GM12874 (cell line): ENCODE results near the gene ST8SIA5.

Source experiments
- TF ChIP-seq, protein P1 (sequence below): IDR thresholded peaks from 2 replicates; pipeline ENCODE4 v1.5.1; 2011; ENCODE audit warnings: low read depth, mild to moderate bottlenecking, control low read depth, low read length, moderate library complexity; ENCODE audit not compliant: insufficient read depth

Gene ST8SIA5

DNA sequence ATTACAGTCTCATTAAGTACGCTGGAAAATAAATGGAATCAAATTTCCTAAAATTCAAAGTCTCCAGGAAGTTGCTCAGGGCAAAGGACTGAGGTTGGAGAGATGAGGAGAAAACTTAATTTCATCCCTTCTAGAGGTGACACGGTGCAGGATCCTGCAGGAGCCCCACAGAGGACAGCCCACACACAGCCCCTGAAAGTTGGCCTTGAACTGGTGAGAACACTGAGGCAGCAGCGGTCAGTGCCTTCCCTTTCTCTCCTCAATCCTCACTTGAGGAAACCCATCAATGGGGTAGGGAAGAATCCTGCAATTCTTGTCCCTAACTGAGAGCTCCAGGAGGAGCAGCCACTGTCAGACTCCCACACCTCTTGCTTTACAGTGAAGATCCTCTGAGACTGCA, 137.3 kb downstream of the ST8SIA5 start:
- TF ChIP-seq, protein P1, sequence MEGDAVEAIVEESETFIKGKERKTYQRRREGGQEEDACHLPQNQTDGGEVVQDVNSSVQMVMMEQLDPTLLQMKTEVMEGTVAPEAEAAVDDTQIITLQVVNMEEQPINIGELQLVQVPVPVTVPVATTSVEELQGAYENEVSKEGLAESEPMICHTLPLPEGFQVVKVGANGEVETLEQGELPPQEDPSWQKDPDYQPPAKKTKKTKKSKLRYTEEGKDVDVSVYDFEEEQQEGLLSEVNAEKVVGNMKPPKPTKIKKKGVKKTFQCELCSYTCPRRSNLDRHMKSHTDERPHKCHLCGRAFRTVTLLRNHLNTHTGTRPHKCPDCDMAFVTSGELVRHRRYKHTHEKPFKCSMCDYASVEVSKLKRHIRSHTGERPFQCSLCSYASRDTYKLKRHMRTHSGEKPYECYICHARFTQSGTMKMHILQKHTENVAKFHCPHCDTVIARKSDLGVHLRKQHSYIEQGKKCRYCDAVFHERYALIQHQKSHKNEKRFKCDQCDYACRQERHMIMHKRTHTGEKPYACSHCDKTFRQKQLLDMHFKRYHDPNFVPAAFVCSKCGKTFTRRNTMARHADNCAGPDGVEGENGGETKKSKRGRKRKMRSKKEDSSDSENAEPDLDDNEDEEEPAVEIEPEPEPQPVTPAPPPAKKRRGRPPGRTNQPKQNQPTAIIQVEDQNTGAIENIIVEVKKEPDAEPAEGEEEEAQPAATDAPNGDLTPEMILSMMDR = no peak
